Inferior parietal cortex (tissue), 1 donor: ENCODE data around the gene GPC6.

Experiments
- DNase-seq: peaks from one replicate; pipeline ENCODE4 v3.0.0-alpha.2; 2016; ENCODE audit errors: extremely low spot score

The GPC6 gene

DNA sequence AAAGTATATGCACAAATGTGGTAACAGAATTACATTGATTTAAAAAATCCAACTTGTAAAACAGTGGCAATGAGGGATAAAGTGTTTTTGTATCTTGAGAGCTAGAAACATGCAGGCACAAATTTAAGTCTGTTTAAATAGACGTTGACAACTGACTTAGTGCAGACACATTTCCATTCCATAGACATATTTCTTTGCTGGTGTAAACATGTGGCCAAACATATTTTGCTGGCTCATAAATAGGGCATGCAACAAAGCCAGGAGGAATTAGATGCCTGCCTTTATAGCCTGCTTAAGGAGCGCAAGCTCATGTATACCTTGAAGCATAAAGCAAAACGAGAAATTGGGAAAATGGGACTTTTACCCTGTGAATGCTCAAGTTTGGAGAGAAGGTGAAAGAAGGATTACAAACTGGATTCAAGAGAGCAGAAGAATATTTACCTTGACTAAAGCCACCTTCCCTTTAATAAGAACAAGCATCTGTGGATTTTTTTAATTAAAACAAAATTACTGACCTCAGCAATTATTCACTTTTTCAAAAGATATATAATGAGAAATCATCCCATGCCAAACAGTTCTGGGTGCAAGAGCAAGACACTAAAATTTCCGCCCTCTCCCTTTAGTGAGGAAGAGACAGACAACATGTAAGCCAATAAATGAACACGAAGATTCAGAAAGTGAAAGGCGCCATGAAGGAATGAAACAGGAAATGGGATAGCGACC lies 1181.9 kb downstream of the GPC6 start:
- no peak for DNase-seq

DNA sequence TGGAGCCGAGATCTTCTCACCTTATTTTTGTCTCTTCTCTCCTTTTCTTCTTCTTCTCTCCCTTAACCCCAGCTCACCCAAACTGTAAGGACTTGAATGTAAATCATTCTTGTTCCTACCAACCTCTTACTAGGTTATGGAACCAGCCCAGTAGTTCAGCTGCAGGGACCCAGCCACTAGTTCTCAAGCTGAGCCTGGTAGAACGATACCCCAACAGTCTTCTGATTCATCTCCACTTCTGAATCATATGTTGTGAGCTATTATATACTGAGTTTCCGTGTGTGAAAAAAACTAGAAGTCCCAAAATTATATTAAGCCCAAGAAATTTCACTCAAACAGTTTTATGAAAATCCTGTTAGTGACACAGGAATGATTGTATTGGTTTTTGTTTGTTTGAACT lies 1185.1 kb downstream of the GPC6 start:
- no peak for DNase-seq

DNA sequence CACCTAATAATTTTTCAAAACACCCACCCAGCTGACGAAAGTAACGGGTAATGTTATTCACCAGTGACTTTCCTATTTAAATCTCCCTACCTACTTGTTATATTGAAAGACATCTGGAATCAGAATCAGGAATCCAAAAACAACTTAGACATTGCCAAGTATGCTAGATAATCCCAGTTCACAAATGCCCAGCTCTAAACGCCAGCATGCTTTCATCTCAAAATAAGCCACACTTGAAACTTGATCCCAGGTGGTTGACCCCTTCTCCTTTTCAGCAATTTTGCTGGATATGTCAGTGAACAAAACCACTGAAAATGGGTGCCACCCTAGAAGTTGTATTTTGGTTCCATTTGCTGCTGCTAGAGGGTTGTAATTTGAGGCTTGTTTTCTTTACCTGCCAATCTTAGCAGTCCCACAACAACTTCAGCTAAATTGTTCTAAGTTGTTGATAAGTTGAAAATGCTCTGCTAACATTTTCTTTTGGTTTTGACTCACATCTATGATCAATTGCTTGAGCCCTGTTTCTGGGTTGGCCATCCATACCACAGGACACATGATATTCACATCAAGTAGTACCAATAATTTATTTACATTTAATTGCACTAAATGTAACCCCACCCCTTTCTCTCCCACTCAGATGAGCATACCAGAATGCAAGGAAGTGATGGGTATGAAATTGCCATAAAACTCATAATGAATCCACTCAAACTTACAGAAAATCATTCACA lies 1186.4 kb downstream of the GPC6 start:
- DNase-seq, result no peak

DNA sequence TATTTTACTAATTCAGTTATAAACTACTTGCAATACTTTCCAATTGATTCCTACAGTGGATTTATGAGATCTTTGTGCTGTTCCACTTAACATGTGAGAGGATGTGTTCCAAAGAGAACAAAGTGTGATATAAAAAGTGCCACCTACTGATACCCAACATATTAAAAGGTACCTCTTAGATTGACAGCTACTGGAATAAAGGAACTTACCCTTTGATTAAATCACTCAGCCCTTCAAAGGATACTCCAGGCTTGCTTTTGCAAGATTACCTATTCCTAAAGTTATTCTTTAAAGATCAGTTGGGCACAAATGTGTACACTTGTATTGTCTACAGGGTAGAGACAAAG lies 1187.0 kb downstream of the GPC6 start:
- no peak for DNase-seq

DNA sequence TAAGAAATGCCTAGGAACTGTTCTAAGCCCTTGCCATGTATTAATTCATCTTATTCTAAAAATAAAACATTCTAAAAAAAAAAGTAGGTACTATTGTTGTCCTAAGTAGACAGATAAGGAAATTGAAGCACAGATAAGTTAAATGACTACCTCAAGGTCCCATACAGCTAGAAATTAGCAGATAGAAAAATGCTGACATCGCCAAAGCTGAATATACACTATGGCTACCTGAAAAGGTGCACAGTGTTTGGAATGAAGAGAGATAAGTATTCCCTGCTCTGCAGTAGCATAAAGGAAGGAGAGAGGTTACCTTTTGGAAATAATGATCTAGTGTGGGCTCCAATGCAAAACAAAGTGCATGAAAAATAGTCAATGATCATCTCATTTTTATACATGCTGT lies 1187.5 kb downstream of the GPC6 start:
- DNase-seq, result no peak

DNA sequence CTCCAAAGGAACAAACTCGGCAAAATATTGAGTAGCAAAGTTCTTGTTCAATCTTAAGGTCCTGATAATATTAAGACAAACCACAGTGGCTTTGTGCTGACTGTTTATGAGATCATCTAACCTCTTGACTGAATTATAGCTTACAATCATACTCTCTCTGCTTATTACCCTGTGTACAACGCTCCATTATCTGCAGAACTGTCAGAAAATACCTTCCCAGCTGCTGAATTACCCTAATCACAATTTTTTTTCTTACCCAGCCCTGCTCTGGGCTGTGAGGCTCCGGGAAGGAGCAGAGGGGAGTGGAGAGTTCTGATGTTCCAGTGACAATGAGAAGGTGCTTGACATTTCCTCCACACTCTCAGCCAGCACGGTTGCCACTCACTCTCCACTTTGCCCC lies 1188.1 kb downstream of the GPC6 start:
- no peak for DNase-seq

DNA sequence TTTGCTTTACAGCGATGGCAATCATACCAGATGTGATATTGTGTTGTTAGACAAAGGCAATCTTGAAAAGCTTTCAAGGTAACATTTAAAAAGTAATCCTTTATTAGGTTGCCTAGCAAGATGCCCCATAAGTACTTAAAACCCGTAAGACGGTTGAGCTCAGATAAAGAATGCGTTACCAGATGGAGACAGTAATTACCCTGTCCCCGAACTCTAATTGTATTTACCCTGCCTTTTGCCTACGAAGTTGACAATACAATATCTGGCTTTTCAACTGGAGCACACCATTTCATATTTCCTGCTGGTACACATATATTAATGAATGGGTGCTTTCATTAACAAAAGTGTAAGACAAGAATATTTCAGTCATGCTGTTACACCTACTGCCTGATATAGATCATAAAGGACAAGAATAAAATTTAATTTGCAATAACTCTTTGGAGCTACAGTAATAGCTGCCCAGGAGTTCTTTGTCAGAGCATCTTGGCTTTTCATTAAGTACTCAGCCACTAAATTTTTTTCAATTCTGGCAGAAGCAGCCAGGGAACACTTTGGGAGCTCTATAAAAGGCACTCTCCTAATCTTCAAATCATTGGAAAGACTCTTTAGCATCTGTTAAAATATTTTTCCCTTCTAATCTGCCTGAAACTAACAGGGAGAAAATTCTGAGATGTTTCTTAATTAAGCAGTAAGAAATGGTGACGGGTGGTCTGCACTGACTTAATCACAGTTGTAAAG lies 1189.1 kb downstream of the GPC6 start:
- DNase-seq, result no peak

DNA sequence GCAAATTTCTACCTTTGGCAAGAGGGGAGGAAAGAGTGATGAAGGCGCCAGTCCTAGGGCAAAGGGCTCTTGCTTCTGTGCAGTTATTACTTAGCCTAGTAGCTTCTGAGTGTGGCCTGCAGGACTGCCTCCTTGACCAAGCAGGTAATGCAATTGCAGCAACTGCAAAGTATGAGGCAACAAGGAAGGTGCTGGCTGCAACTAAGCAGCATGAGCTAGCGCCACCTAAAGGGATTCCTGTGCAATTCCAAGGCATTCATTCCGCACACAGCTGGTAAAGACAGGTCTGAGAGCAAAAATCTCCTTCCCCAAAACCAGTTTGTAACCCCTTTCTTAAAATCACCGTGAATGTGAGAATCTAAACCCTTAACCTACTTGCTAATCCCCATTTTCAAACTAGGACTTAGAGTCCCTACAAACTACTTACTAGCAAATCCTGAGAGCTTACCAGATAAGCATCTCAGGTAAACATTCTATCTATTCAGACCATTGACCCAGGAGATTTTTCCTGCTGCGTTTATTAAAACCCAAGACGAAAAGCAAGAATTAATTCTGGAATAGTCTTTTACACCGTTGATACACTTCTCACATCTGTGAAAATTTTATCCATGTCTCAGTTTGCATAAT lies 1190.0 kb downstream of the GPC6 start:
- DNase-seq, result no peak

DNA sequence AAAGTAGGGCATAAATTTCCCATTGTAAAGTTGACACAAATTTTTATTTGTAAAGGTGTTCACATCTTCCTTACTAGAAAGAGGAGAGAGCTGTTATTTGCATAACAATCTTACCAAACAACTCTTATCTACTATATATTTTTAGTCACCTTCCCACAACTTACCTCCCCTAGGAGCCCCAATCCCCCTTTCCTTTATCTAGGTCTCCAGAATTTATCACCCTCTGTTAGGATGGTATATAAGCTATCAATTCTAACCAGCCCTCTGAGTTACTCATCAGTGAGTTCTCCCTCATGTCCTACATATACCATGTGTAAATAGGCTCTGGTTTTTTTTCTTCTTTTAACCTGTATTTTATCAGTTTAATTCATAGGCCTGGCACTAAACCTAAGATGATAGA lies 1190.7 kb downstream of the GPC6 start:
- DNase-seq, result no peak

DNA sequence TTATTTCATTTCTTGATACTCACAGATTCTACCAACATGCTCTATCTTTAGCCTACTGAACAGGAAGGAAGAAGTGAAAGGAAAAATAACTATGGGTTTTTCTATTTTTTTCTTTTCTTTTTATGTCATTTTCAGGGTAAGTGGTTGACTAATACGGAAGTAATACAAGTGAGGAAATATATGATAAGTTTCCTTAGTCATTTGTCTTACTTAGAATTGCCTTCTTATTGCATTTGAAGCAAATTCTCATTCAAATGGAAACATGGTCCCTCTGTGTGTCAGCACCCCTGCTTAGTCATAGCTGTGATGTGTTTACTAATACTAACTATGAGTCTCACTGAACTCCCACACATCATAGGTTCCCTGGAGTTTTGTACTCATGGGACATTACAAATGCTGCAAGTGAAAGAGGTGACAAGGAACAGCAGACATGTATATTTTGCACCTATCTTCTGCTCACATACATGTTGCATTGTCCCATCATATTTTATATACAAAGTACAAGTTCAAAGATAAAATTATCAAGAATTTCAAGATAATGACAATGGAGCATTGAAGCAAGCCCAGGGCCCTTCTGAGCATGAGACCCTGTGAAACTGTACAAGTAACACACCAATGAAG lies 1192.8 kb downstream of the GPC6 start:
- DNase-seq, result no peak

DNA sequence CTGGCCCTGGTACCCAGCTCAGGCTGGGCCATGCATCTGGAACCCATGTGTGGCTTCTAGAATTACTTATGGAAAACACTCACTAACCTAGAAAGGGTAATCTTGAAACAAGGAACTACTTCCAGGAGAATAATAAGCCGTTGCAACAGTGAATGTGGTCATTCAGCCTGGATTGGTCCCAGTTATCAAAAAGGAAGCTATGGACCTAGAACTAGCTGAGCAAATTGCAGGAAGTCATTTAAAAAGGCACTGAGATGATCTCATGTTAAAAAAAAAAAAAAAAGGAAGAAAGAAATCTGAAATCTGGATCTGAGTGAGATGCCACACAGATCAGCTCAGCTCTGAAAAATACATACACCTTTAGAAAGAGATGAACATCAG lies 1193.3 kb downstream of the GPC6 start:
- no peak for DNase-seq

DNA sequence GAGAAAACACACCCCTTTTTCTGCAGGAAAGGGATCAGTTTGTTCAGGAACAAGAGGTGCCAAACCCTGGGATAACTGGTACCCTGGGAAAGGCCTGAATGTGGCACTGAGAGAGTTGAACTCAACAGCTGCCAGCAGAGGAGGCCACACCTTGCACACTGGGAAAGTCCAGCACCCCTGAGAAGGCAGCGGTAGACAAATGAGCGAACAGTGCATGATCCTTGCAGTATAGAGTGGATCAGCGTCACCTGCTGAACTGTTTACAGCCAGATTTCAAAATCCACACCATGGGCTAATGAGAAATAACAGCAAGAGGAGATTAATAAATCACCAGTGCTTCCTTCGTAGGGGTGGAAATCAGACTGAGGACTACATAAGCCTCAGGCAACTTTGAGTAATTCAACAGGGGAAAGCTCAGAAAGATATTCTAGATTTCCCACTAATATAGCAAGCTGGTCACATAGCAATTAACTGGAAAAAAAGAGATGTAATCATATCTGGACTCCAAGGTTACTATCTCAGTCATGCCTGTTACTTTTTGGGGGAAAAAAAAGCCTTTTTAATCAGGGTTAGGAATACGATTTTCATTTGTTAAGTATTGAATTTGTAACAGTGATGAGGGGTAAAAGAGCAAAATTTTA lies 1200.8 kb downstream of the GPC6 start:
- no peak for DNase-seq

DNA sequence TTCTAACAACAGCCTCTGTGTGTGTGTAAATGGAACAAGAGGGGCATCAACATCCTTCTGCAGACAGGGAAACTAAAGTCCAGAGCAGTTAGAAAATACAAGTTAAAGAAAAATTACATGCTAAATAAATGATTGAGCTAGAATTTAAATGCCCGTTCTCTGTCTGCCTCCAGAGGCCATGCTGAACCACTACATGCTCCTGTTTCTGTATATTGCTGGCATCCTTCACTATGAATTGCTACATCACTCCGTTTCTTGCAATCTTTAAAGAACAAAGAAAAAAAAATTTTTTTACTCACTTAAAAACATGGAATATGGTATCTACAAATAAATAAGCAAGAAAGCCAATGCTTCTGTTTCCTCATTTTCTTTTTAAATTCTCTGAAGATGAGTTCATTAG lies 1205.0 kb downstream of the GPC6 start:
- DNase-seq, result no peak

DNA sequence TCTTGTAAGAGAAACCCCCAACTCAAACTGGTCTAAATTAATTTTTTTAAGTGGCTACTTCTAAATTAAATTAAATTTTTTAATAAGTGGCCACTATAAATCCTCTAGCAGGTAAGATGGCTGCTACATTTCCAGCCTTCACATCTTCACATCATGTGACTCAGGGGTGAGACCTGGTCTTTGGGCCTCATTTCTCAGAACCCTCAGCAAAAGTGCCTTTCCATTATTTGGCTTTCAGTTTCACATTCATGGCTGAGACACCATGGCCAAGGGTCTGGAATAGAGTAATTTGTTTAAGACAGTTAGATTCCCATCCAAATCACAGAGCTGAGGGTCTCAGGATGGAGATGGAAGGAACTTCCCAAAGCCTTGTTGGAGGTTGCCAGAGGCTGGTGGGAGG lies 1205.4 kb downstream of the GPC6 start:
- no peak for DNase-seq

DNA sequence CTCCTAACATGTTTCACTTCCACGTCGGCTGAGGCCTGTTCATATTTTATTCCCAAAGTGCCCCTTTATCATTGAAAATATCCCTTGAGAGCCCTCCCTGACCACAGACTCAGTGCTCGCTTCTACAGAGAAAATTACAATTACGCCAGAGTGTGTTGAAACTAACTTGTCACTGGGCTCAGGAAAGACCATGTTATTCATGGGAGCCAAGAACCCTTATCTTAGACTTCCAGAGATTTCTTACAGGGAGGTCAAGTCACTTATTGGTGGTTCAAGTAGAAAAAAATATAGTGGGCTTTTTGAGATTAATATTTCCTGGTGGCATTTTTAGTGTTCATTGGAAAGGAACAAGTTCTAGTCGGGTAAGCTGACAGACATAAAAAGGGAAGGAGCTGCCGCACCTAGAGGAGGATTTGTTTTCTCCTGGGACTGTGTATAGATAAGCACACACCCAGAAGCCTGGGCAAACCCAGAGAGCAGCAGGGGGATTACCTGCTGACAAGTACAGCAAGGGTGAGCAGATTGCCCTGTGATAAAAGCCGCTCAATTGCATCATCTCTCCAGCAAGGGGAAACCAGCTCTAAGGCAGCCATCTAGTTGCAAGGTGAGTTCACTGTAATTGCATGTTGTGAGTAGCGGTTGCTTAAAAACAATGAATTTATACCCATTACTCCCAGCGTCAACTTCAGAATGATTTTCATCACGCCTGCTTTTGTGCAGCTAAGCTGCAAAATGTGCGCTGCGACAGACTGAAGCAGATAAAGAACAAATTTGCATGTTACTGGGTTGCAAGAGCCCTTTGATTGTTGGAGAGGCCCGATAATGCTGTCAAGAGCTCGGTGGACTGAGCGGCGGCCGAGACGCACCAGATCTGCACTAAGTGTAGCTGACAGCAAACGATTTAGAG lies 1206.7 kb downstream of the GPC6 start:
- no peak for DNase-seq

DNA sequence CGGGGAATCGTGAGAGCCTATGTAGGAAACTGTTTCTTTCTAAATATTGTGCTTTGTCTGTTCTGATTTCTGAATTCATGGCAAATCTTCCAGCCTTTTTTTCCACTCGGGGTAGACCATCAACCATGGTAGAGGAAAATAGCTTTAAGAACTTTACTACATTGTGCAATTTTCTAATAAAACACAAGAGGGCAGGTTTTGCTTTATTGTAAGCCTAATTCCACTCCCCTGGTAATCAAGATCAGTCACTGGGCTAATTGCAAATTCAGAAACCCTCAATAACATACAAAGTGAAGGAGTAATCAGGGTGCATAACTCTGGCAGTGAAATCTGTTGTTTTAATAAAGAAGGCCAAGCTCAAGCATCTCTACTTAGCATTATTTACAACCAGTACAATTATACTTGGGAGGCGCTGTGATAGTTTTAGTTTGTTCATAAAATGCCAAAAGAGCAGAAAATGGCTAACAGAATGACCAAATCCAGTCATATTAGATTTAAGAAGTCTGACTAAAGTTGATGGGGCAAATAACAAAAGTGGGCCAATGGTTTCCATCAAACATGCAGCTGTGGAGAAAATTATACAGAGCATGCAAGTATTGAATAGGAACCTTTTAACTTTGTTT lies 1209.1 kb downstream of the GPC6 start:
- DNase-seq, result peak; percentile 84

DNA sequence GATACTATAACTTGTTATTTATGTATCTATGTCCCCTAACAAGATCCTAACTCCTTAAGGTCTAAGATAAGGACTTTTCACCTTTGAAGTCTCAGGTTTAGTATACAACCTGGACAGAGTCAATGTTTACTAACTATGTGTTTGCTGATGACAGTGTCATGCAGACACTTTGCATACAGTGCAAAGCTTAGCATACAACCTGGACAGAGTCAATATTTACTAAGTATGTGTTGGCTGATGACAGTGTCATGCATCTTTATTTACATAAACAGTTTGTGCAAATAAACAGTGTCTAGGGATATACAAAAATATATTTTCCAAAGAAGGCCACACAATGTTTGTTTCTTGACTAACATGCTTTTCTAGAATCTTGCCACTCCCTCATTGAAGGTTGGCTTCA lies 1218.2 kb downstream of the GPC6 start:
- DNase-seq, result no peak

DNA sequence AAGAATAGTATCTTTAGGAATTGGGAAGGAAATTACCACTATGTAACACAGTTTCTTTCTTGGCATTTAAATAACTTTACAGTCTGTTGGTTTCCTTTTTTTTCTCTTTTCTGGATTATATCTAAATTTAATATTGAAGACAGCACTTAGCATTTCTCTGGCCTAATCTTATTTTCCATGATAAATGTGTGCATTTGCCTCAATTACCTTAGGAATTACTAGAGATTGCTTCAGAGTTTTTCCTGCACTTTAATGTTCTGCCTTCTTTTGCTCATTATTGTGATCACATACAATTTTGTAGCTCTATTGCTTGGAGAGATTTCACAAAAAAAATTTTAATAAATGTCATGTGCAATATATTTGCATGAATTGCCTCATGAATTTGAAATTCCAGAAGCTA lies 1227.7 kb downstream of the GPC6 start:
- DNase-seq, result no peak

DNA sequence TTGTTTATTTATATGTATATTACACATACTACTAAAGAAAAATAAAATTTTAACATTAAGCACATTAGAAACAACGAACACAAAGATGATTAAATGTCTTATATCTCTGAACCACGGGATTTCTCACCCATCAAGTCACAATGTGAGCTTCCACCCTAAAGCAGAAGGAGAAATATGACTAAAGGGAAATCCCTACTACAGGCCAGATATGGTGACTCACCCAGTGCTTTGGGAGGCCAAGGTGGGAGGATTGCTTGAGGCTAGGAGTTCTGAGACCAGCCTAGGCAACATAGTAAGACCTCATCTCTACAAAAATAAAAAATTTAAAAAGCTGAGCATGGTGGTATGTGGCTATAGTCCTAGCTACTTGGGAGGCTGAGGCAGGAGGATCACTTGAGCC lies 1228.3 kb downstream of the GPC6 start:
- no peak for DNase-seq

DNA sequence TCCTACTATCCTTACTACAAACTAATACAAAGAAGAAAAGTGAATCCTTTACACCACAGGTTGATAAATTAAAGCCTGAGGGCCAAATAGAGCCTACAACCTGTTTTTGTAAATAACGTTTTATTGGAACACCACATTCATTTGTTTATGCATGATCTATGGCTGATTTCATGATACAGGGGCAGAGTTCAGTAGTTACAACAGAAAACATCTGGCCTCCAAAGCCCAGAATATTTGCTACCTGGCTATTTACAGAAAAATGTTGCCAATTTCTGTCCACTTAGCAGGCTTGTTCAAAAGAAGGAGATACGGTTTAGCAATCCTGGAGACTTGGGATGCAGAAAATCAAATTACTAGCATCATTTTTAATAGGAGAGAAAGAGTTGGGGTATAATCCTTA lies 1228.8 kb downstream of the GPC6 start:
- DNase-seq, result no peak
